GM23338 (cell line): Measurements from ENCODE around the gene NAP1L4. TPM values are rescaled to one million over a fixed set of nuclear protein-coding genes. Genes with fewer than 3 reads are reported as not detected.
A peak's percentile ranks its signal among the peaks of the same experiment; 100 is the strongest.

Source experiments
- ATAC-seq: fragments of 200-7000 bp; cut with Tn5 transposase; 3 replicates; pipeline ENCODE4 v1.9.1; 2020
- DNase-seq: peaks from one replicate; pipeline ENCODE4 v3.0.0-alpha.2; 2015; ENCODE audit warnings: low spot score
- H2AFZ ChIP-seq: fragments of 200-600 bp; sonication (generic); 2 replicates; pipeline ENCODE4 v1.8.0; 2016; ENCODE audit warnings: antibody characterized with exemption, mild to moderate bottlenecking, moderate library complexity
- H3F3A ChIP-seq: fragments of 200-600 bp; sonication (generic); replicated peaks from 2 replicates; pipeline ENCODE4 v1.8.0; 2017; ENCODE audit warnings: antibody characterized with exemption, mixed run types, low read depth
- H3K27ac ChIP-seq: fragments of 200-600 bp; sonication (generic); 2 replicates; pipeline ENCODE4 v1.6.1; 2016; ENCODE audit warnings: low read depth
- H3K27me3 ChIP-seq: fragments of 200-600 bp; sonication (generic); 2 replicates; pipeline ENCODE4 v1.8.0; 2016; ENCODE audit warnings: mild to moderate bottlenecking, mixed run types, moderate library complexity; ENCODE audit not compliant: insufficient read depth
- H3K36me3 ChIP-seq: fragments of 200-600 bp; sonication (generic); 2 replicates; pipeline ENCODE4 v1.8.0; 2016; ENCODE audit warnings: mild to moderate bottlenecking; ENCODE audit not compliant: insufficient read depth
- H3K4me1 ChIP-seq: fragments of 200-600 bp; sonication (generic); 2 replicates; pipeline ENCODE4 v1.8.0; 2016; ENCODE audit warnings: mild to moderate bottlenecking, moderate library complexity; ENCODE audit not compliant: insufficient read depth
- H3K4me2 ChIP-seq: fragments of 200-600 bp; sonication (generic); 2 replicates; pipeline ENCODE4 v1.7.1; 2017; ENCODE audit warnings: mixed run types
- H3K4me3 ChIP-seq: fragments of 200-600 bp; sonication (generic); 2 replicates; pipeline ENCODE4 v1.6.1; 2016; ENCODE audit warnings: mixed run types
- H3K79me2 ChIP-seq: fragments of 200-600 bp; sonication (generic); replicated peaks from 2 replicates; pipeline ENCODE4 v1.8.0; 2017; ENCODE audit warnings: mild to moderate bottlenecking; ENCODE audit not compliant: insufficient read depth
- H3K9me2 ChIP-seq: fragments of 200-600 bp; sonication (generic); 2 replicates; pipeline ENCODE4 v1.8.0; 2017; ENCODE audit not compliant: insufficient read depth
- H4K20me1 ChIP-seq: fragments of 200-600 bp; sonication (generic); replicated peaks from 2 replicates; pipeline ENCODE4 v1.8.0; 2017; ENCODE audit warnings: mild to moderate bottlenecking; ENCODE audit not compliant: insufficient read depth
- H3K27ac Mint-ChIP-seq: 2 replicates; pipeline ENCODE4 v1.8.0; 2020; ENCODE audit warnings: inconsistent platforms, mild to moderate bottlenecking, moderate library complexity, mixed read lengths
- H3K27me3 Mint-ChIP-seq: 3 replicates; pipeline ENCODE4 v1.8.0; 2022; ENCODE audit warnings: low read depth, mild to moderate bottlenecking, moderate library complexity, mixed read lengths, inconsistent platforms; ENCODE audit not compliant: insufficient read depth, poor library complexity
- H3K36me3 Mint-ChIP-seq: 3 replicates; pipeline ENCODE4 v1.8.0; 2021; ENCODE audit warnings: low read depth, mild to moderate bottlenecking, inconsistent platforms, moderate library complexity, mixed read lengths
- H3K4me1 Mint-ChIP-seq: 3 replicates; pipeline ENCODE4 v1.8.0; 2020; ENCODE audit warnings: mild to moderate bottlenecking, inconsistent platforms, mixed read lengths
- H3K4me3 Mint-ChIP-seq: 3 replicates; pipeline ENCODE4 v1.8.0; 2021; ENCODE audit warnings: moderate library complexity, mild to moderate bottlenecking, inconsistent platforms, mixed read lengths
- H3K9me3 Mint-ChIP-seq: 3 replicates; pipeline ENCODE4 v1.8.0; 2020; ENCODE audit warnings: moderate library complexity, mild to moderate bottlenecking, inconsistent platforms, mixed read lengths
- NANOG ChIP-seq: IDR thresholded peaks from 2 replicates; pipeline ENCODE4 v1.6.1; 2016; ENCODE audit warnings: antibody characterized with exemption, borderline replicate concordance
- STAT1 ChIP-seq: IDR thresholded peaks from one replicate; pipeline ENCODE4 v1.6.1; 2016; ENCODE audit warnings: antibody characterized with exemption; ENCODE audit not compliant: unreplicated experiment
- ZNF331 ChIP-seq: fragments of 250-450 bp; sonication (Bioruptor Pico); IDR thresholded peaks from 2 replicates; pipeline ENCODE4 v1.5.0; 2020; ENCODE audit warnings: low read depth, mild to moderate bottlenecking, moderate library complexity
- polyA plus RNA-seq: library from polyadenylated mRNA; unstranded; fragments of >200 nt; fragmentation: Nextera tagmentation; extraction: Ambion mirVana; gene quantifications from 2 replicates; pipeline ENCODE4 v1.2.1, GENCODE V29; 2016
- total RNA-seq: library from RNA; depleted of rRNA; stranded (reverse); fragments of >200 nt; shearing (Covaris generic); gene quantifications from 2 replicates; pipeline ENCODE4 v1.2.3, GENCODE V29; 2014
- TF ChIP-seq, protein P1 (sequence below), 2 experiments: fragments of 200-600 bp in 1 of 2; sonication (generic) in 1 of 2; conservative IDR thresholded peaks; 2 replicates each; pipeline versions ENCODE4 v1.5.1 to v1.6.1; 2016 to 2017; ENCODE audit warnings: antibody characterized with exemption in 2 of 2, low read depth in 2 of 2, mild to moderate bottlenecking in 2 of 2, moderate library complexity in 1 of 2
- TF ChIP-seq, protein P2 (sequence below): fragments of 250-450 bp; sonication (Bioruptor Pico); IDR thresholded peaks from 2 replicates; pipeline ENCODE4 v1.5.0; 2020; ENCODE audit warnings: mild to moderate bottlenecking, moderate library complexity

NAP1L4 gene
- total and polyA plus RNA-seq, 2 experiments from 2014 or later: 181 to 189 TPM

DNA sequence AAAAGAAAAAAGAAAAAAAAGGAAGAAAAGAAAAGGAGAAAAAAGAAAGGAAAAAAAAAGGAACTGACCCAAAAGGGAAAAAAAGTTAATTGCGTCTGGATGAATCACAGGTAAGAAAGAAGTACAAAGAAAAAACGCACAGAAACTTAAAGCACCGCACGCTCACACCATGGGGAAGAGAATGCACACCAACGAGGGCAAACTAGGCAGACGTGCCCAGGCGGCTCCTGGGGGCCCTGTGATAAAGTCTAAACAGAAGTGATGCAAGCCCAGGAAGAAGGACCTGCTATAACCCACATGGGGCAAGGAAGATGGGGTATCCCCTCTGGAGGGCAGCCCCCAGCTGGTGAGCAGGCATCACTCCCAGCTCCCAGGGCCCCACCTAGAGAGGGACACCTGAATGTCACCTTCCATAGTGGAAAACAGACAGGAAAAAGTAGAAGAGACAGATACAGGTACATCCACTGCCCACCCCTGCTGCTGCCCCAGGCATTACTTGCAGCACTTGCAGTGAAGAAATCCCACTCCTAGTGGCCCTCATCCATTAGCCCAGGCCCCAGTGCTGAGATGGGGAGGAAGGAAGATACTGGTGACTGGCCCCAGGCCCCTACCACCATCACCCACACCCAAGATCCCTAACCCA, 28.9 kb downstream of the NAP1L4 start:
- TF ChIP-seq NANOG (no peak), STAT1 (no peak), ZNF331 (CRISPR knock-in tag) (no peak)
- TF ChIP-seq, protein P1, sequence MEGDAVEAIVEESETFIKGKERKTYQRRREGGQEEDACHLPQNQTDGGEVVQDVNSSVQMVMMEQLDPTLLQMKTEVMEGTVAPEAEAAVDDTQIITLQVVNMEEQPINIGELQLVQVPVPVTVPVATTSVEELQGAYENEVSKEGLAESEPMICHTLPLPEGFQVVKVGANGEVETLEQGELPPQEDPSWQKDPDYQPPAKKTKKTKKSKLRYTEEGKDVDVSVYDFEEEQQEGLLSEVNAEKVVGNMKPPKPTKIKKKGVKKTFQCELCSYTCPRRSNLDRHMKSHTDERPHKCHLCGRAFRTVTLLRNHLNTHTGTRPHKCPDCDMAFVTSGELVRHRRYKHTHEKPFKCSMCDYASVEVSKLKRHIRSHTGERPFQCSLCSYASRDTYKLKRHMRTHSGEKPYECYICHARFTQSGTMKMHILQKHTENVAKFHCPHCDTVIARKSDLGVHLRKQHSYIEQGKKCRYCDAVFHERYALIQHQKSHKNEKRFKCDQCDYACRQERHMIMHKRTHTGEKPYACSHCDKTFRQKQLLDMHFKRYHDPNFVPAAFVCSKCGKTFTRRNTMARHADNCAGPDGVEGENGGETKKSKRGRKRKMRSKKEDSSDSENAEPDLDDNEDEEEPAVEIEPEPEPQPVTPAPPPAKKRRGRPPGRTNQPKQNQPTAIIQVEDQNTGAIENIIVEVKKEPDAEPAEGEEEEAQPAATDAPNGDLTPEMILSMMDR (conservative IDR thresholded peaks at IDR 0.05; ENCODE audit: low read depth in 2 of 2): no peak
- TF ChIP-seq, protein P2, sequence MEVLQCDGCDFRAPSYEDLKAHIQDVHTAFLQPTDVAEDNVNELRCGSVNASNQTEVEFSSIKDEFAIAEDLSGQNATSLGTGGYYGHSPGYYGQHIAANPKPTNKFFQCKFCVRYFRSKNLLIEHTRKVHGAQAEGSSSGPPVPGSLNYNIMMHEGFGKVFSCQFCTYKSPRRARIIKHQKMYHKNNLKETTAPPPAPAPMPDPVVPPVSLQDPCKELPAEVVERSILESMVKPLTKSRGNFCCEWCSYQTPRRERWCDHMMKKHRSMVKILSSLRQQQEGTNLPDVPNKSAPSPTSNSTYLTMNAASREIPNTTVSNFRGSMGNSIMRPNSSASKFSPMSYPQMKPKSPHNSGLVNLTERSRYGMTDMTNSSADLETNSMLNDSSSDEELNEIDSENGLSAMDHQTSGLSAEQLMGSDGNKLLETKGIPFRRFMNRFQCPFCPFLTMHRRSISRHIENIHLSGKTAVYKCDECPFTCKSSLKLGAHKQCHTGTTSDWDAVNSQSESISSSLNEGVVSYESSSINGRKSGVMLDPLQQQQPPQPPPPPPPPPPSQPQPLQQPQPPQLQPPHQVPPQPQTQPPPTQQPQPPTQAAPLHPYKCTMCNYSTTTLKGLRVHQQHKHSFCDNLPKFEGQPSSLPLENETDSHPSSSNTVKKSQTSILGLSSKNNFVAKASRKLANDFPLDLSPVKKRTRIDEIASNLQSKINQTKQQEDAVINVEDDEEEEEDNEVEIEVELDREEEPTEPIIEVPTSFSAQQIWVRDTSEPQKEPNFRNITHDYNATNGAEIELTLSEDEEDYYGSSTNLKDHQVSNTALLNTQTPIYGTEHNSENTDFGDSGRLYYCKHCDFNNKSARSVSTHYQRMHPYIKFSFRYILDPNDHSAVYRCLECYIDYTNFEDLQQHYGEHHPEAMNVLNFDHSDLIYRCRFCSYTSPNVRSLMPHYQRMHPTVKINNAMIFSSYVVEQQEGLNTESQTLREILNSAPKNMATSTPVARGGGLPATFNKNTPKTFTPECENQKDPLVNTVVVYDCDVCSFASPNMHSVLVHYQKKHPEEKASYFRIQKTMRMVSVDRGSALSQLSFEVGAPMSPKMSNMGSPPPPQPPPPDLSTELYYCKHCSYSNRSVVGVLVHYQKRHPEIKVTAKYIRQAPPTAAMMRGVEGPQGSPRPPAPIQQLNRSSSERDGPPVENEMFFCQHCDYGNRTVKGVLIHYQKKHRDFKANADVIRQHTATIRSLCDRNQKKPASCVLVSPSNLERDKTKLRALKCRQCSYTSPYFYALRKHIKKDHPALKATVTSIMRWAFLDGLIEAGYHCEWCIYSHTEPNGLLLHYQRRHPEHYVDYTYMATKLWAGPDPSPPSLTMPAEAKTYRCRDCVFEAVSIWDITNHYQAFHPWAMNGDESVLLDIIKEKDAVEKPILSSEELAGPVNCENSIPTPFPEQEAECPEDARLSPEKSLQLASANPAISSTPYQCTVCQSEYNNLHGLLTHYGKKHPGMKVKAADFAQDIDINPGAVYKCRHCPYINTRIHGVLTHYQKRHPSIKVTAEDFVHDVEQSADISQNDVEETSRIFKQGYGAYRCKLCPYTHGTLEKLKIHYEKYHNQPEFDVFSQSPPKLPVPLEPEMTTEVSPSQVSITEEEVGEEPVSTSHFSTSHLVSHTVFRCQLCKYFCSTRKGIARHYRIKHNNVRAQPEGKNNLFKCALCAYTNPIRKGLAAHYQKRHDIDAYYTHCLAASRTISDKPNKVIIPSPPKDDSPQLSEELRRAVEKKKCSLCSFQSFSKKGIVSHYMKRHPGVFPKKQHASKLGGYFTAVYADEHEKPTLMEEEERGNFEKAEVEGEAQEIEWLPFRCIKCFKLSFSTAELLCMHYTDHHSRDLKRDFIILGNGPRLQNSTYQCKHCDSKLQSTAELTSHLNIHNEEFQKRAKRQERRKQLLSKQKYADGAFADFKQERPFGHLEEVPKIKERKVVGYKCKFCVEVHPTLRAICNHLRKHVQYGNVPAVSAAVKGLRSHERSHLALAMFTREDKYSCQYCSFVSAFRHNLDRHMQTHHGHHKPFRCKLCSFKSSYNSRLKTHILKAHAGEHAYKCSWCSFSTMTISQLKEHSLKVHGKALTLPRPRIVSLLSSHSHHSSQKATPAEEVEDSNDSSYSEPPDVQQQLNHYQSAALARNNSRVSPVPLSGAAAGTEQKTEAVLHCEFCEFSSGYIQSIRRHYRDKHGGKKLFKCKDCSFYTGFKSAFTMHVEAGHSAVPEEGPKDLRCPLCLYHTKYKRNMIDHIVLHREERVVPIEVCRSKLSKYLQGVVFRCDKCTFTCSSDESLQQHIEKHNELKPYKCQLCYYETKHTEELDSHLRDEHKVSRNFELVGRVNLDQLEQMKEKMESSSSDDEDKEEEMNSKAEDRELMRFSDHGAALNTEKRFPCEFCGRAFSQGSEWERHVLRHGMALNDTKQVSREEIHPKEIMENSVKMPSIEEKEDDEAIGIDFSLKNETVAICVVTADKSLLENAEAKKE (CRISPR knock-in tag): no peak
- H3K4me2 ChIP-seq: no peak overlapping the region
- no peak overlapping the region for H3K27ac ChIP-seq
- ATAC-seq (no peak), DNase-seq (no peak)
- H2AFZ ChIP-seq: no peak overlapping the region
- peaks cover 29% of the 10 kb centered on the region for H3K4me1 Mint-ChIP-seq
- H3K9me3 Mint-ChIP-seq: no peaks in the 10 kb centered on the region
- no peaks in the 10 kb centered on the region for H3K27me3 ChIP-seq
- H3K27ac Mint-ChIP-seq: peak overlapping the region; percentile 60
- peaks cover 5% of the 10 kb centered on the region for H3K27me3 Mint-ChIP-seq
- H3K4me3 Mint-ChIP-seq: no peak overlapping the region
- peaks cover 95% of the 10 kb centered on the region for H3K36me3 Mint-ChIP-seq
- peaks cover 73% of the 10 kb centered on the region for H4K20me1 ChIP-seq
- H3K4me1 ChIP-seq: peaks cover 27% of the 10 kb centered on the region
- H3K9me2 ChIP-seq: no peaks in the 10 kb centered on the region
- peaks cover 88% of the 10 kb centered on the region for H3K79me2 ChIP-seq
- H3F3A ChIP-seq: 0 out of 2 replicates have a peak, but pooled peaks cover 24% of the 10 kb centered on the region
- no peak overlapping the region for H3K4me3 ChIP-seq
- H3K36me3 ChIP-seq: peaks cover 63% of the 10 kb centered on the region
